Muscle layer of duodenum (tissue), 2 donors: ENCODE data around the gene GPR132.
"Not testable (repeated sequence)": the region's sequence is repeated elsewhere in the genome, so short reads cannot be mapped to it uniquely, and the experiment has no call there.

Experiments used
- H3K27ac ChIP-seq: one replicate; pipeline ENCODE4 v1.7.0; 2013; ENCODE audit warnings: mild to moderate bottlenecking, low read length
- H3K27me3 ChIP-seq: one replicate; pipeline ENCODE4 v1.7.0; 2013; ENCODE audit warnings: low read depth, mild to moderate bottlenecking, control low read depth, low read length
- H3K36me3 ChIP-seq, 2 donors: one replicate each; pipeline ENCODE4 v1.7.0; 2013; ENCODE audit warnings: low read length in 2 of 2, control low read depth in 1 of 2, mild to moderate bottlenecking in 1 of 2; ENCODE audit not compliant: insufficient read depth in 2 of 2, control insufficient read depth in 1 of 2
- H3K4me1 ChIP-seq, 2 donors: one replicate each; pipeline ENCODE4 v1.7.0; 2013; ENCODE audit warnings: low read length in 2 of 2, mild to moderate bottlenecking in 2 of 2, control low read depth in 1 of 2, moderate library complexity in 1 of 2; ENCODE audit not compliant: insufficient read depth in 2 of 2, control insufficient read depth in 1 of 2
- H3K4me3 ChIP-seq, 2 donors: one replicate each; pipeline ENCODE4 v1.7.0; 2013; ENCODE audit warnings: low read length in 2 of 2, low read depth in 1 of 2, mild to moderate bottlenecking in 1 of 2
- H3K9me3 ChIP-seq, 2 donors: one replicate each; pipeline ENCODE4 v1.7.0; 2013; ENCODE audit warnings: low read length in 2 of 2, control low read depth in 1 of 2, mild to moderate bottlenecking in 1 of 2; ENCODE audit not compliant: control insufficient read depth in 1 of 2
- donor health status: healthy.

GPR132 gene

DNA sequence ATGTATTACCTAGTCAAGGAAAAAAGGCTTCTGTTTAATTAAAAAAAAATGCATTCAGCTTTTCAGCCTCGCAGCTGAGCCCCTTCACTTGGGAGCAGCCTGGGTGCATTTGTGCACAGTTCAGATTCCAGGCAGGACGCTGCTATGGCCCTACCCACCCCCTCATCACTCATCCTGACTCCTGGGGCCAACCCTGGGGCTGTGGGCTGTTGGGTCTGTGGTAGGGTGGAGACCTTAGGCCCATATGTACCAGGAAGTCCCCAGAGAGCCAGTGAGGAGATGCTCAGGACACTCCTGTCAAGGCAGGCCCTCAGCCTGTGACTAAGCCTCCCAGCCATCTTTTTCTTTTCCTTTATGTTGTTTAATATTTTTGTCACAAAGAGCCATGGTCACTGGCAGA, 35.0 kb downstream of the GPR132 start:
- Histone ChIP-seq H3K27ac (no peak overlapping the region), H3K4me3 (no peak overlapping the region), H3K4me1 (peaks cover 0 to 7% of the 10 kb centered on the region in 2 donors), H3K36me3 (no peaks in the 10 kb centered on the region), H3K27me3 (peaks cover 10% of the 10 kb centered on the region), H3K9me3 (no peaks in the 10 kb centered on the region)

DNA sequence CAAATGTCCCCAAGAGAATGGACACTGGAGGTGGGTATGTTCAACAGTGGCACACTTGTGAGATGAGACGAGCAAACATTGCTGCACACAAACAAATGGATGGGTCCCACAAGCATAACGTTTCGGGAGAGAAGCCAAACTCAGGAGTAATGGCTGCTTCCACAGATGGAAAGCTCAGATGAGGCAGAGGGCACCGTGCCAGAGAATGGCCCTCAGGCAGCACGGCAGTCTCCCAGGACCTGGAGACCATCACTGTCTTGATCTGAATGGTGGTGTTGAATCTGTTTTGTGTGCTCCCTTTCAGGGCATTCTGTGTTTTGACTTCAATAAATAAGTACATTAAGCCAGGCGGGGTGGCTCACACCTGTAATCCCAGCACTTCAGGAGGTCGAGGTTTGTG, 35.8 kb downstream of the GPR132 start:
- Histone ChIP-seq H3K4me3 (no peak overlapping the region), H3K4me1 (peaks cover 0 to 7% of the 10 kb centered on the region in 2 donors), H3K27me3 (peaks cover 9% of the 10 kb centered on the region), H3K36me3 (no peaks in the 10 kb centered on the region), H3K9me3 (no peaks in the 10 kb centered on the region), H3K27ac (no peak overlapping the region)

DNA sequence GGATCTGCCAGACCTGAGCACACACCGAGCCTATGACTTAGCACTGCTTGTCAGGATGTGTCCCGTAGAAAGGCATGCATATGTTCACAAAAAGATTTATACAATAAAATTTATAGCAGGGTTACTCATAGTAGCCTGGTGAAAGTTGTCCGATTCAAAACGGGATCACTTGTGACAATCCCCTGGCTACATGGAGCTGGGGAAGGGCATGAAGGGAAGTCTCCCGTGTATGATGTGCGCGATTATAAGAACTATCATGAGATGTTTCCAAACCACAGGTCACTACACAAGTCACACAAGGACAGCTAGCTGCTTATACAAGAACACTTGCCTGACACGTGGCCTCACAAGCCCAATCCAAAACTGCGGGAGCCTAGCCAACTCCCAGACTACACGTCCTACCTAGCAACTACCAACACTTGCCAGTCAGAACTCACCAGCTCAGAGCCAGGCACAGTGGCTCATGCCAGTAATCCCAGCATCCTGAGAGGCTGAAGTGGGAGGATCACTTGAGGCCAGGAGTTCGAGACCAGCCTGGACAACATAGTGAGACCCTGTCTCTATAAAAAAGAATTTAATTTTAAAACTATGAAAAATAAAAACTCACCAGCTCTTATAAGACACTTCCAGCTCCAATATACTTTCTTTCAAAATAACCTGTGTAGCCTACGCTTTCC, 36.8 kb downstream of the GPR132 start:
- no peak overlapping the region for H3K4me3 ChIP-seq
- no peaks in the 10 kb centered on the region for H3K9me3 ChIP-seq
- no peak overlapping the region for H3K27ac ChIP-seq
- peaks cover 0 to 7% of the 10 kb centered on the region in 2 donors for H3K4me1 ChIP-seq
- H3K27me3 ChIP-seq, result no peaks in the 10 kb centered on the region
- no peaks in the 10 kb centered on the region for H3K36me3 ChIP-seq

DNA sequence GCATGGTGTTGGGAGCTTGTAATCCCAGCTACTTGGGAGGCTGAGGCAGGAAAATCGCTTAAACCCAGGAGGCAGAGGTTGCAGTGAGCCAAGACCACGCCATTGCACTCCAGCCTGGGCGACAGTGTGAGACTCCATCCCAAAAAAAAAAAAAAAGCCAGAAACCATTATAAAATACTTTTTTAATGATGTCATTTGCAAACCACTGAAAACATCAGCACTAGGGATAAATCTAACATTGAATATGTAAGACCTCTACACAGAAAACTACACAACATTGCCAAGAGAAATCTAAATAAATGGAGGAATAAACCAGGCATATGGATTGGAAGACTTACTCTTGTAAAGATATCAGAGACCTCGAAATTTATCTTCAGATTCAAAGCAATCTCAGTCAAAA, 37.5 kb downstream of the GPR132 start:
- not testable (repeated sequence) for H3K36me3 ChIP-seq, H3K4me1 ChIP-seq, H3K4me3 ChIP-seq, H3K9me3 ChIP-seq, H3K27me3 ChIP-seq, H3K27ac ChIP-seq

DNA sequence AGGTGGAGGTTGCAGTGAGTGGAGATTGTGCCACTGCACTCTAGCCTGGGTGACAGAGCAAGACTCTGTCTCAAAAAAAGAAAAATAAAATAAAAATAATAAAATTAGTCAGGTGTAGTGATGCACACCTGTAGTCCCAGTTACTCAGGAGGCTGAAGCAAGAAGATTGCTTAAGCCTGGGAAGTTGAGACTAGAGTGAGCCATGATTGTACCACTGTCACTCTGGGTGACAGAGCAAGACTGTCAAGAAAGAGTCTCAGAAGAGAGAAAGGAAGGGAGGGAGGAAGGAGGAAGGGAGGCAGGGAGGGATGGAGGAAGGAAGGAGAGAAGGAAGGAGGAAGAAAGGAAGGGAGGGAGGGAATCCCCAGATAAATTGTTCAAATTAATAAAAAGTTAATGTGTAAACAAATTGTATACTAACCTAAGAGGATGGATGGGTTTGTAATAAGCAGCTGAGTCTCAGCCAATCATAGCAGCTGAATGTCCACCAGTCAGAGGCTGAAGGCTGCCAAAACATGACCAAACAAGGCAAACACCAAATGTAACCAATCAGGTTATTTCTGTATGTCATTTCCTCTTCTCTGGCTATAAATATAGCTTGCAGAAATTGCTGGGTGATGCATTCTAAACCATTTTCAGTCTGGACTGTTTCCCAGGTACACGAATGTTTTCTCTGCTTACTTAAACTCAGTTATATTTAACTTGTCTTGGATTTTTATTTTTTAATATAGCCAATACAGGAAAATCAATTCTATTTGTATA, 38.2 kb downstream of the GPR132 start:
- H3K27ac ChIP-seq, result no peak overlapping the region
- no peaks in the 10 kb centered on the region for H3K27me3 ChIP-seq
- H3K36me3 ChIP-seq, result no peaks in the 10 kb centered on the region
- no peaks in the 10 kb centered on the region for H3K9me3 ChIP-seq
- H3K4me3 ChIP-seq, result no peak overlapping the region
- peaks cover 3 to 11% of the 10 kb centered on the region in 2 donors for H3K4me1 ChIP-seq

DNA sequence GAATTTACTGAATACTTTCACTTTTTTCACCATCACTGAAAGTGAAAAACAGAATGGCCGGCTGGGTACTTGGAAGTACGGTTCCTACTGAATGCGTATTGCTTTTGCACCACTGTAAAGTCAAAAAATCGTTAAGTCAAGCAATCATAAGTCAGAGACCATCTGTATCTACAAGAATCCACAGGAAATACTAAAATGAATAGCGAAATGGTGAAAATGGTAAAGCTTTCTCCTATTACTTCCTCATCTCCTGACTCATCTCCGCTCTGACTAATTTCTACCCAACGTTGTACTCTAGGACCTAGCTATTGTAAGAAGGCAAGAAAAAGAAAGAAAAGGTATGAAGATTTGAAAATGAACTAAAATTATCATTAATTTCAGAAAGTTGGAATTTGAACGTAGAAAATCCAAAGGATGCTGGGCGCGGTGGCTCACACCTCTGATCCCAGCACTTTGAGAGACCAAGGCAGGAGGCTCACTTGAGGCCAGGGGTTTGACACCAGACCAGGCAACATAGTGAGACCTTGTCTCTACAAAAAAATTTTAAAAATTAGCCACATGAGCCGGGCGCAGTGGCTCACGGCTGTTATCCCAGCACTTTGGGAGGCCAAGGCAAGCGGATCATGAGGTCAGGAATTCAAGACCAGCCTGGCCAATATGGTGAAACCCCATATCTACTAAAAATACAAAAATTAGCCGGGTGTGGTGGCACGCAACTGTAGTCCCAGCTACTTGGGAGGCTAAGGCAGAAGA, 39.0 kb downstream of the GPR132 start:
- H3K4me1 ChIP-seq, result peaks cover 6 to 15% of the 10 kb centered on the region in 2 donors
- H3K9me3 ChIP-seq, result no peaks in the 10 kb centered on the region
- no peak overlapping the region for H3K4me3 ChIP-seq
- H3K36me3 ChIP-seq, result no peaks in the 10 kb centered on the region
- no peaks in the 10 kb centered on the region for H3K27me3 ChIP-seq
- no peak overlapping the region for H3K27ac ChIP-seq

DNA sequence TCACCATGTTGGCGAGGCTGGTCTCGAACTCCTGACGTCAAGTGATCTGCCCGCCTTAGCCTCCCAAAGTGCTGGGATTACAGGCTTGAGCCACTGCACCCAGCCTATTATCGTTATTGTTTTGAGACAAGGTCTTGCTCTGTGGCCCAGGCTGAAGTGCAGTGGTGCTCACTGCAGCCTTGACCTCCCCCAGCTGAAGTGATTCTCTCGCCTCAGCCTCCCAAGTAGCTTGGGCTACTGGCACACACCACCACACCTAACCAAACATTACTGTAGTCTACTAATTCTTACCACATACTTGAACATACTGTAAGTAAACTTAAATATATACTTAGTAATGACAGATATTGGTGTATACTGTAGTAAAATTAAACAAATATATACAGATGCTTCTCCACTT, 39.8 kb downstream of the GPR132 start:
- Histone ChIP-seq H3K4me1 (peaks cover 6 to 15% of the 10 kb centered on the region in 2 donors), H3K36me3 (no peaks in the 10 kb centered on the region), H3K9me3 (no peaks in the 10 kb centered on the region), H3K4me3 (no peak overlapping the region), H3K27me3 (no peaks in the 10 kb centered on the region), H3K27ac (no peak overlapping the region)

DNA sequence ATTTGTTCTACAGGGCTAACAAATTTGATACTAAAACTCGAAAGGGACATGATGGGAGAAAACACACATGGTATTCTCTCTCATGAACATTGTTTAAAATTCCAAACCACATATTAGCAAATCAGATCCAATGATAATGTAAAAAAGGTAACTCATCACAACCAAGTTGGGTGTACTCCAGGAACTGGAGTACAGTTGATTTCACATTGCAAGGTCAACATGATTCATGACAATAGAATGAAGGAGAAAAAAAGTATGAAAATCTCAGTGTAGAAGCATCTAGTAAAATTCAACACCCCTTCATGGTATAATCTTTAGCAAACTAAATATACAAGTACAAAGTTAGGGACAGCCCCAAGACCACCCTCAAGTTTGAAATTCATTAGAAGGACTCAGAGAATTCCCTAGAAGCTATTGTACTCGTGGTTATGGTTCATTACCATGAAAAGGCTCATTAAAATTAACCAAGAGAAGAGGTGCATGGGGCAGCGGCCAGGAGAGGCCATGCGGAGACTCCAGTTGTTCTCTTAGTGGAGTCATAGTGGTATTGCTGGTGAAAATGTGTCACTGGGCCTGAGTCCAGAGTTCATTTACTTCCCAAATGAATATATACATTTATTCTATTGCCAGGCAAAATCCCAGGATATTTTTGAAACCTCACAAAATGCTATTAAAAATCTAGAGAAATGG, 41.3 kb downstream of the GPR132 start:
- H3K4me1 ChIP-seq, result peaks cover 10 to 23% of the 10 kb centered on the region in 2 donors
- no peaks in the 10 kb centered on the region for H3K9me3 ChIP-seq
- no peak overlapping the region for H3K27ac ChIP-seq

DNA sequence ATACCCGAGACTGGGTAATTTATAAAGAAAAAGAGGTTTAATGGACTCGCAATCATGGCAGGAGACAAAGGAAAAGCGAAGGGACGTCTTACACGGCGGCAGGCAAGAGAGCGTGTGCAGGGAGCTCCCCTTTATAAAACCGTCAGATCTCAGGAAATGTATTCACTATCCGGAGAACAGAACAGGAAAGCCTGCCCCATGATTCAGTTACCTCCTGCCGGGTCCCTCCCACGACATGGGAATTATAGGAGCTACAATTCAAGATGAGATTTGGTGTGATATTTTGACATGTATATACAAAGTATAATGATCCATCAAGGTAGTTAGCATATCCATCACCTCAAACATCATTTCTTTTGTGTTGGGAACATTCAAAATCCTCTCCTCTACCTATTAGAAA, 42.1 kb downstream of the GPR132 start:
- no peak overlapping the region for H3K4me3 ChIP-seq
- no peak overlapping the region for H3K27ac ChIP-seq
- H3K27me3 ChIP-seq, result no peaks in the 10 kb centered on the region
- H3K36me3 ChIP-seq, result no peaks in the 10 kb centered on the region
- no peaks in the 10 kb centered on the region for H3K9me3 ChIP-seq
- H3K4me1 ChIP-seq, result peaks cover 10 to 24% of the 10 kb centered on the region in 2 donors

More for the DNA sequence above, 41.3 kb downstream of the GPR132 start:
- Histone ChIP-seq H3K36me3 (no peaks in the 10 kb centered on the region), H3K4me3 (no peak overlapping the region), H3K27me3 (no peaks in the 10 kb centered on the region)

DNA sequence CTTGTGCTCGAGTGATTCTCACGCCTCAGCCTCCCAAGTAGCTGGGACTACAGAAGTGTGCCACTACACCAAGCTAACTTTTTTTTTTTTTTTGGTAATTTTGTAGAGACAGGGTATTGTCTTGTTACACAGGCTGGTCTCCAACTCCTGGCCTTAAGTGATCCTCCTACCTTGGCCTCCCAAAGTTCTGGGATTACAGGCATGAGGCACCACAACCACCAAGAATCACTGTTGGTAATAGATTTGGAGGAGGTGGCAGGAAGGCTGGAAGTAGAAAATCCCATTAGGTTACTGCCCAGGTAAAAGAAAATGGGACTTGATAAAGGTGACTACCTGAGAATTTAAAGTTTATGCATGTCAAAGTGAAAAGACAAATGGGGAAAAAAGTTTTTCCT, 43.0 kb downstream of the GPR132 start:
- no peaks in the 10 kb centered on the region for H3K9me3 ChIP-seq
- H3K36me3 ChIP-seq, result no peaks in the 10 kb centered on the region
- H3K4me1 ChIP-seq, result peaks cover 10 to 24% of the 10 kb centered on the region in 2 donors
- H3K4me3 ChIP-seq, result no peak overlapping the region
- H3K27me3 ChIP-seq, result no peaks in the 10 kb centered on the region
- peak overlapping the region; percentile 90 for H3K27ac ChIP-seq
